NB4 (cell line): ENCODE results near the gene UNC93B1.

Experiments used
- DNase-seq: peaks from one replicate; pipeline ENCODE4 v3.0.0; 2010; ENCODE audit warnings: low read depth
- H3K4me3 ChIP-seq: one replicate; pipeline ENCODE4 v1.5.1; 2011; ENCODE audit warnings: mild to moderate bottlenecking, low read depth, low read length, moderate library complexity
- CTCF ChIP-seq: IDR thresholded peaks from one replicate; pipeline ENCODE4 v1.5.1; 2012; ENCODE audit warnings: low read depth, low read length
- MYC ChIP-seq: IDR thresholded peaks from 2 replicates; pipeline ENCODE4 v1.6.1; 2011; ENCODE audit warnings: low read depth, low read length
- POLR2A ChIP-seq: IDR thresholded peaks from 2 replicates; pipeline ENCODE4 v1.6.1; 2011; ENCODE audit warnings: mild to moderate bottlenecking; ENCODE audit not compliant: insufficient read length; ENCODE audit errors: extremely low read depth
- TF ChIP-seq, protein P1 (sequence below): IDR thresholded peaks from 2 replicates; pipeline ENCODE4 v1.6.1; 2011; ENCODE audit warnings: low read depth, low read length

Gene UNC93B1

GRCh38 chr11:68007498-68008380, 3.8 kb upstream of the UNC93B1 start:
- no peak overlapping the region for H3K4me3 ChIP-seq
- no peak for TF ChIP-seq CTCF
- TF ChIP-seq POLR2A: no peak
- TF ChIP-seq MYC: no peak
- TF ChIP-seq, protein P1, sequence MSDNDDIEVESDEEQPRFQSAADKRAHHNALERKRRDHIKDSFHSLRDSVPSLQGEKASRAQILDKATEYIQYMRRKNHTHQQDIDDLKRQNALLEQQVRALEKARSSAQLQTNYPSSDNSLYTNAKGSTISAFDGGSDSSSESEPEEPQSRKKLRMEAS: no peak
- no peak for DNase-seq

DNA sequence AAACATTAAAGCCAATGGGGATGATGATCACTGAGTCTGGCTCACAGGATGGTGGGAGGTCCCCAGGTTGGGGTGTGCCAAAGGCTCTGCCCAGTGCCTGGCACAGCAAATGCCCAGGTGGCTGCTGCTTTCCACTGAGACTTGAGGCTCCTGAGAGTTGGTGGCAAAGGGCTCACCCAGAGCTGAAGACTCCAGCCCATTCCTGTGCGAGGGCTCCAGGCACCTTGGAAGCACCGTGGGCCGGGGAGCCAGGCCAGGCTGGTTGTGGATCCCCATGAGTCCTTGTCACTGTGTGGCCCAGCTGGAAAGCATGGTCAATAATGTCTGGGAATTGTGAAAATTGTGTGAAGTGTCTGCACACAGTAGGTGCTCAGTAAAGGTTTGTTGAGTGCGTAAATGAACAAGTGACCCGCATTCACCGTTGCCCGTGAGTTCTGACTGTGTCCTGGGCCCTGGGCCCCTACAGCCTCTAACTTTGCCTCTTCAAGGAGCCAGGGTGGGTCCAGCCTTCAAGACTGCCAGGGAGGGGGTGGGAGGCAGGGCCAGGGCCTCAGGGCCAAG, 2.8 kb upstream of the UNC93B1 start:
- no peak overlapping the region for H3K4me3 ChIP-seq
- TF ChIP-seq MYC (no peak), CTCF (no peak), POLR2A (no peak)
- TF ChIP-seq, protein P1: no peak
- no peak for DNase-seq

GRCh38 chr11:68004551-68005335, 846 bp upstream of the UNC93B1 start:
- TF ChIP-seq, protein P1: no peak
- TF ChIP-seq CTCF: no peak
- no peak for DNase-seq
- peak overlapping the region; percentile 58 for H3K4me3 ChIP-seq

DNA sequence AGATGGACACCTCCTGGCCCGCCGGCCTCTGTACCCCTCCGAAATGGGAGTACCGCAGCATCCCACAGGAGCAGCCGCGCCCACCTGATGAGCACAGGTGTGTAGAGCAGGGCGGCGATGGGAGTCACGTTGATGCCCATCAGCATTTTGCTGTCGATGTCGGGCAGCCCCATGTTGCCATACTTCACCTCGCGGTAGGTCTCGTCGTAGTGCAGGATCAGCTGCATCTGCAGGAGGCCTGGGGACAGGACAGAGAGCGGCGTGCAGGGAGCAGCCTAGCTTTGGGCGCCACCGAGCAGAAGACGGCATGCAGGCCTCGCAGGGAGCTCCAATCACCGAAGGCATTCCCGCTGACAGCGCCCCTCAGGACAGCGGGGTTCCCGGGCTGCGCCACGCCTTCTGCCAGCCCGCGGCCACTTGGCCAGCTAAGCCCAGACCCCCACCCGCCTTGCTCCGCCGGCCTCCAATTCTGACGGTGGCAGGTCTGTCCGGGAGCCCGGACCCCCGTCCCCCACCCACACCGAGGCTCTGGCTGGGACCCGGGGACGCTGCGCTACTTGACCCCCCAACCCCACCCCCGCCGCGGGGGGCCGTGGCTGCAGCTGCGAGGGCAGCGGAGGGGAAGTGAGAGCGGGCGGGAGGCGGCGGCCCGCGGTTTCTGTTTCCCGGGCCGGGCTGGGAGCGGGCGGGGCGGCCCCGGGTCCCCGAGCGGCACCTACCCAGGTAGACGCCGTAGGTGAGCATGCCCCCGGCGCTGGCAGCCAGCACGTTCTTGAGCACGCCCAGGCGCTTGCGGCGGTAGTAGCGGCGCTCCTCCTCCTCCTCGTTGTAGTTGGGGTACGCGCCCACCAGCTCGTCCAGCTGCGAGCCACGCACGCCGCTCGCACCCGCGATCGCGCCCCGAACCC, 705 bp downstream of the UNC93B1 start:
- peak; percentile 74 for DNase-seq
- TF ChIP-seq POLR2A: no peak
- TF ChIP-seq CTCF: no peak
- peak; percentile 36 for TF ChIP-seq MYC
- TF ChIP-seq, protein P1: 0 out of 2 replicates have a peak, but pooled peaks have one; percentile 13
- peak overlapping the region; percentile 50 for H3K4me3 ChIP-seq

DNA sequence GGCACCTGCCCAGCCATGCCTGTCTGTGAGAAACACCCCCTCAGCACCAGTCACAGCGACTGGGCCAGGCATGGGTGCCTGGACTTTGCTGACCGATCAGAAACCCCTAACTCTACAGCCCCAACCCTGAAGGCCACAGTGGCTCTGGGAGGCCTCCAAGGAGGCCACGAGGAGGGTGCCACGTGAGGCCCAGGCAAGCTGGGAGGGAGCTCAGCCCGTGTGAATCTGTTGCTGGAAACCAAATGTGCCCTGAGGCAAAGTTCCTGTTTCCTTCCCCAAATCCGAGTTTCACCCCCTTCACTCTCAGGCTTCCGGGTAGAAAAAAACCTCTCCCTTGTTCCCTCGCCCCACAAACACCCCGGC, 1.3 kb downstream of the UNC93B1 start:
- TF ChIP-seq MYC: no peak
- TF ChIP-seq CTCF: no peak
- TF ChIP-seq, protein P1: no peak
- TF ChIP-seq POLR2A: no peak
- no peak overlapping the region for H3K4me3 ChIP-seq
- peak; percentile 67 for DNase-seq
